GM18499 (cell line): Measurements from ENCODE around the gene MSRB3.

Experiments used
- ATAC-seq: cut with Tn5 transposase; IDR thresholded peaks from one replicate; pipeline ENCODE4 v1.9.1; 2021; ENCODE audit warnings: moderate number of reproducible peaks; ENCODE audit not compliant: insufficient read depth, unreplicated experiment

The MSRB3 gene

DNA sequence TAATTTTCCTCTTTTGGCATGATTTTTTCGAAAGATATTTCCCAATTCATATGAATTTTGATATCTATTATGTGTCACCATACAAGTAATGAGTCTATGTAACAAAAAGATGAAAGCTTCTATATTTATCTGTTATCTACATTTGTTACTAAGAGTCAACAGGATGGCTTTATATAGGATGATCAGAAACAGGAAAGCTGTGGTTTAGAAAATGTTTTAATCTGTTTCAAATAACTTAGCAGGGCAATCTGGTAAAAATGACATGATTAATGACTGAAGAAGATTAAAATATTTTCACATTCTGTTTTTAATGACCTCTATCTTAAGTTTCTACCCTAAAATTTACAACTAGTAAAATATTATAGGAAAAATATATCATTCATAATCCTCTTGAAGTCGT is 105.8 kb downstream of the MSRB3 start:
- no peak for ATAC-seq

DNA sequence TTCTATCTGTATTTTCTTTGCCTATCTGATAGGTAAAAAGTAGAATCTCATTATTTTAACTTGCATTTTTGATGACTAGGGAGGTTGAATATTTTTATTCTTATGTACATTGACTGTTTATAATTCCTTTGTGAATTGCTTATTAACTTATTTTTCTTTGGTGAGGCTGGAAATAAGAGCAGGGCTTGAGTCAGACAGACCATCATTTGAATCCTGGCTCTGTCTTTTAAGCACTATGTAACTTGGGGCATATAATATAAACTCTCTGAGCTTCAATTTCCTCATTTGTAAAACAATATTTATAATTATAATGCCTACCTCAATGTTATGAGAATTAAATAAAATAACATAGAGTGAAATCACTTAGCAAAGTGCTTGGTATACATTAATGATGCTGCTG is 108.9 kb downstream of the MSRB3 start:
- ATAC-seq, result no peak

- ATAC-seq, result no peak
Observed at GRCh38 chr12:65389436-65389835, 111.0 kb downstream of the MSRB3 start.

DNA sequence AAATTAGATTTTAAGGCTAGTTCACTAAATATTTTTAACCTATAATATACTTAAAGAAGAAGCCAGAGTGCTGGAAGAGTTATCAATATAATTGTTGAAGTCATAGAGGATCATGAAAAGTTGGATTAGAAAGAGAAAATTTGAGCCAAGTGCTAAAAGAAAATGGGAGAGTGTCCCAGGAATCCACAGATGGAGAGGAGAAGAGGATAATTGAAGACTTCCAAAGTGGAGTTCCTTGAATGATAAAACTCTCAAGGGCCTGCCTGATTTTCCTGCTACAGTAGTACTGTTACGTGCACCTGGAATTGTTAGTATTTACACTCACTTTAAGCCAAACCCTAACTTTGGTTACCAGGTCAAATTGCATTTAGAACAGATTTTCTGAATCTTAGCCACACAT is 113.2 kb downstream of the MSRB3 start:
- no peak for ATAC-seq

DNA sequence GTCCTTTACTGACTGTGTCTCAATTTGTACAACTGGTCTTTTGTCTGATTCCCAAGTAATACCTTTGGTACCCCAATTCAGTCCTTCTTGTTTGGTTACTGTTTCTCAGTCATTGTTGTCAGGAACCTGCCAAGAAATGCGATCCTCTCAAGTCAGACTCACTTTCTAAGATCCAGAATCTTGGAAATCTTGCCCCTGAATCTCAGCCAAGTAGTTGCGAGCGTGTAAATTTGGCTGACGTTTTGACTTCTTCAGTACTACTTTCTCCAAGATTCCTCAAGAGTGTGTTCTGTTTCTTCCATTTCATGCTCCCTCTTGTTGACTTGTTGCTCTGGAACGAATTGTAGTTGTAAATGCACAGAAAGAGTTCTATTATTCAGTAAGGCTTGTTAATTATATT is 114.0 kb downstream of the MSRB3 start:
- no peak for ATAC-seq

- ATAC-seq, result no peak
Observed at GRCh38 chr12:65403188-65403587, 124.7 kb downstream of the MSRB3 start.

DNA sequence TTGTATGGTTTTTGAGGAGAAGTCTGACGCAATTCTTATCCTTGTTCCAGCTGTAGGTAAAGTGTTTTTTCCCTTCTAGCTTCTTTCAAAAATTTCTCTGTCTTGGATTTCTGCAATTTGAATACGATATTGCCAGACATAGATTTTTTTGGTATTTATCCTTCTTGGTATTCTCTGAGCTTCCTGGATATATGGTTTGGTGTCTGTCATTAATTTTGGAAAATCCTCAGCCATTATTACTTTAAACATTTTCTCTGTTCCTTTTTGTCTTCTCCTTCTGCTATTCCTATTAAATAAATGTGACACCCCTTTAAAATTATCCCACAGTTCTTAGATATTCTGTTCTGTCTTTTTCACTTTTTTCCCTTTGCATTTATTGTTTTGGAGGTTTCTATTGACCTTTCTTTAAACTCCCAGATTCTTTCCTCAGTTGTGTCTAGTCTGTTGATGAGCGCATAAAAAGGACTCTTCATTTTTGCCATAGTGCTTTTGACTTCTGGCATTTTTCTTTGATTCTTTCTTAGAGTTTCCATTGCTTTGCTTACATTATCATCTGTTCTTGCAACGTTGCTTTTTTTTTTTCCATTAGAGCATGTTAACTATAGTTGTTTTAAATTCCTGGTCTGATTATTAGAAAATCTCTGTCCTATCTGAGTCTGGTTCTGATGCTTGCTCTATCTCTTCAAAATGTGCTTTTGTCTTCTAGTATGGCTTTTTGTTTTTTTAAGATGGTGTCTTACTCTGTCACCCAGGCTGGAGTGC is 129.1 kb downstream of the MSRB3 start:
- no peak for ATAC-seq

DNA sequence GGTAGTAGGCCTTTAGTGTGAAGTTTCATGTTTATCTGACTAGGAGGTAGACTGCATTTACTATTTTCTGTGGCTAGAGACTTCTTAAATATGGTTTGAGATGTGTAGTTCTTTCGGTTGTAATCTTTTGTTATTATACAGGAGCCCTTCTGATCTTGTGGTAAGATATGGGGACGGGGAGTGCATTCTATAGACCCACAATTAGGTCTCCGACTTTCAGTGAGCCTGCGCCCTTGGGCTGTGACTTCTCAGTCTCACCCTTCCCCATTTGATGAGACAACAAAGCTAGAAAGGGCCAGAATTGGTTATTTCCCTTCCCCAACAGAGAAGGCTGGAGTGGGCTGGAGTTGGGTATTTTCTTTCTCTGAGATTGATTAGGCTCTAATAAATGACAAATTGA is 130.0 kb downstream of the MSRB3 start:
- no peak for ATAC-seq

GRCh38 chr12:65409726-65410125 is 131.2 kb downstream of the MSRB3 start:
- ATAC-seq, result no peak

GRCh38 chr12:65411171-65411570 is 132.7 kb downstream of the MSRB3 start:
- no peak for ATAC-seq

DNA sequence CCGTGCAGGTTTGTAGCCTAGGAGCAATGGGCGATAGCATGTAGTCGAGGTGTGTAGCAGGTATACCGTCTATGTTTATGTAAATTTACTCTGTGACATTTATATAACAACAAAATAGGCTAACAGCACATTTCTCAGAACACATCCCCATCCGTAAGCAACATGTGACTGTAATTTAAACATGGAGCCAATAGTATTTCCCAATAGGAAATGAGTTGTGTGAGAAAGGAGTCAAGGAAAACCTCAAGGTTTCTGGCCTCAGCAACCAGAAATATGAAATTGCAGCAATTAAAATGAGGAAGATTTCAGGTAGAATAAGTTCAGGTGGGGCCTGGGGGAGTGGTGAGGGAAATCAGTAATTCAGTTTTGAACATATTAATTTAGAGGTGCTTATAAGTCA is 136.0 kb downstream of the MSRB3 start:
- ATAC-seq, result no peak

- ATAC-seq, result no peak
Observed at GRCh38 chr12:65415826-65416225, 137.3 kb downstream of the MSRB3 start.

DNA sequence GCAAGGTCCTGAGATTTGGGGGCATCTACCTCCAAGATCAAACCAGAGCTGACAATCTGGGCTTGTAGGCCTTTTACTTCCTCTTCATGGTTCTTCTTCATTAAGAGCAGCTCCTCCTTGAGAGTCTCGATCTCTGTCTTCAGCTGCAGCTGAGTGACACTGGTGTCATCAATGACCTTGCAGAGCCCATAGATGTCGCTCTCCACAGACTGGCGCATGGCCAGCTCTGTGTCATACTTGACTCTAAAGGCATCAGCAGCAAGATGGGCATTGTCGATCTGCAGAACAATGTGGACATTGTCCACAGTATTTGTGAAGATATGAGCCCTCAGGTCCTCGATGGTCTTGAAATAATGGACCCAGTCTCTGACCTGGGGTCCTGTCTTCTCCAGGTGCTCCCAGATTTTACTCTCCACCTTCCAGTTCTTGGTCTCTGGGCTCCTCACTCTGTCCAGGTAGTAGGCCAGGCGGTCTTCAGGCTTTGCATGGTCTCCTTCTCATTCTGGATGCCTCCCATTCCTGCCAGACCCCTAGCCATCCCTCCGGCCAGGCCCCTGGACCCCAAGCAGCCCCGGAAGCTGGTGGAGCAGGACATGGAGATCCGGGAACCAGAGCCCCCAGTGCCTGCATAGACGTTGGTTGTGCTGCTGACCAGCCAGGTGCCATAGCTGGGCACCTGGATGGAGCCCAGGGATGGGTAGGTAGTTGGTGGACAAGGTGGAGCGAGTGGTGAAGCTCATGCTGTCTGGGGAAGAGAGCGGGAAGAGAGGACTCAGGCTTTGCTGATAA is 141.0 kb downstream of the MSRB3 start:
- ATAC-seq, result no peak

DNA sequence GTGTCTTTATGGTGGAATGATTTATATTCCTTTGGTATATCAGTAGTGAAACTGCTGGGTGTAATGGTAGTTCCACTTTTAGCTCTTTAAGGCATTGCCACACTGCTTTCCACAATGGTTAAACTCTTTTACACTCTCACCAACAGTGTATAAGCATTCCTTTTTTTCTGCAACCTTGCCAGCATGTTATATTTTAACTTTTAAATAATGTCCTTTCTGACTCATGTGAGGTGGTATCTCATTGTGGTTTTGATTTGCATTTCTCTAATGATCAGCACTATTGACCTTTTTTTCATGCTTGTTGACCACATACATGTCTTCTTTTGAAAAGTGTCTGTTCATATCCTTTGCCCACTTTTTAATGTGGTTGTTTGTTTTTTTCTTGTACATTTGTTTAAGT is 142.5 kb downstream of the MSRB3 start:
- no peak for ATAC-seq

DNA sequence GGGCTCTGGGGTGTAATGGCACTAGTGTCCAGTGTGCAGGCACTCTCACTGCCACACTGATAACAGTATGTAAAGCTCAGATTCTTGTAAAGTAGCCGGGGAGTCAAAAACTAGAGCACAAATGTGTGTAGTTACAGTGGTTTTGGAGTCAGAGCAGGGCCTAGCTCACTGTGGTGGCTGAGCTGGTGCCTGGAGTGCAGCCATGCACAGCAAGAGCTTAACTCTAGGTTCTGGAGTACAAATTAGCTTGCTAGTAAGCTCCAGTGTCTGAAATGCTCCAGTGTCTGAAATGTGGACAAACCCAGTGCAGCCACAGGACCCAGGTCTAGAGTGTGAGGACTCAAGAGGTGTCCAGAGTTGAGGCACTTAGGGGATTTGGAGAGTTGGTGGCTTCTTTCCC is 149.2 kb downstream of the MSRB3 start:
- no peak for ATAC-seq

DNA sequence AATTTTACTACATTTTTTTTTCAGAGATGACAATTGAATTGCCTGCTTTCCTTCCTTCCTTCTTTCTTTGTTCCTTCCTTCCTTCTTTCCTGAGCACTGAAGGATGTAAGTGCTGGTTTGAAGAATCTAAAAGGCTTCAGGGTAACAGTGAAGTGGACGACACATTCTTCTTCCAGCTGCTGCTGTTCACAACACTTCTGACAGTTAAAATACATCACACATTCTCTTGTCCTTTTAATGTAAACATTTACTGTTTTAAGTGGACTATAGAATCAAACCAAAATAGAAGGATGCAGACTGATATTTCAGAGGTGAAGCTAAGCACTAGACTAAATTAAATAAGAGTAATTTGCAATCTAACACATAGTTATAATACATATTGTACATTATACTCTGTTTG is 151.5 kb downstream of the MSRB3 start:
- ATAC-seq, result no peak

DNA sequence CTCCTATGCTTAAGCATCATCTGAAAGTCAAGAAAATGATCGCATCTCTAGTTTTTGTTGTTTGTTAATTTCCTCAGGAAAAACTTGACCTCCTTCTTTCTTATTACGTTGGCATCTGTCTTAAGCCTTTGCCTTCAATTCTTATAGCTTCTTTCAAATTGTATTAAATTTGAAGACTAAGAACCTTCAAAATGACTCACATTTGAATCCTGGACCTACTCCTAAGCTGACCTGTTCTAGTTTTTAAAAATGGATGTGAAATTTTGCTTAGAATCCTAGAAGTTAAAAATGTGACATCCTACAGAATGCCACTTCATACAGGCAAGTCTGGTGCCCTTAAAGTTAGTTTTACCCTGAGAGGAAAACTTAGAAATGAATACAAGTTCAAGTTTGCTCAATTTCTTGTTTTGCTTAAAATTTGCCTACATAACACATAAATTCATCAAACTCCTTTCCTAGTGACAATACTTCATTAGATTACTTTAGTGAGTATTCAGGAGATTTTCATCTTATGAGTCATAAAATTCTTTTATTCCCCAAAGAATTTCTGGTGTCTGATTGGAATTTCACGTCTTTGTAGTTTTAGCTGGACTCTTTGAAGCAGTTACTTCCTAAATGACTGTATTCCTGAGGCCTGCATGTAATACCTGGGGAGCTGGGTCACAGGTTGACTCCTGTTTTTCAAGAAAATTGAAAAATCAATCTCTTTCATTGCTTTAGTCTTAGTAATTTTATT is 152.3 kb downstream of the MSRB3 start:
- no peak for ATAC-seq

DNA sequence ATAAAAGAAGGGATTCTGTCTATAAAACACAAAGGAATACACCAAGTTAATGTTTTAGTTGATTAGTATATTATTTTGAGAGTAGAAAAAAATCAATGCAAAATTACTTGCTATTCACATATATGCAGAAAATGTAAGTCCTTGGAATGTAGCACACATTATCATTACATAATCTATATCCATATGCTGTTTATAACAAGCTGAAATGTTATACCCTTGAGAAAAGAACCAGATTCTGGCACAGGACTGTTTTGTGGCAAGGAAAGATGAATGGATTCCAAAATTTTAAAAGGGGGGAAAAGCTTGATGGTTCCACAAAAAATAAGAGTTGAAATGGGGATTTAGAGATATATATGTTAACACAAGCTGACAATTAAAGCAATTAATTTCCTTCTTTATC is 153.6 kb downstream of the MSRB3 start:
- ATAC-seq, result no peak

- no peak for ATAC-seq
Observed at GRCh38 chr12:65432651-65433050, 154.2 kb downstream of the MSRB3 start.

GRCh38 chr12:65434737-65435136 is 156.3 kb downstream of the MSRB3 start:
- ATAC-seq, result no peak

- ATAC-seq, result no peak
Observed at GRCh38 chr12:65443038-65443437, 164.6 kb downstream of the MSRB3 start.
